Measurements from ENCODE around the gene SRGAP3.

The SRGAP3 gene

DNA sequence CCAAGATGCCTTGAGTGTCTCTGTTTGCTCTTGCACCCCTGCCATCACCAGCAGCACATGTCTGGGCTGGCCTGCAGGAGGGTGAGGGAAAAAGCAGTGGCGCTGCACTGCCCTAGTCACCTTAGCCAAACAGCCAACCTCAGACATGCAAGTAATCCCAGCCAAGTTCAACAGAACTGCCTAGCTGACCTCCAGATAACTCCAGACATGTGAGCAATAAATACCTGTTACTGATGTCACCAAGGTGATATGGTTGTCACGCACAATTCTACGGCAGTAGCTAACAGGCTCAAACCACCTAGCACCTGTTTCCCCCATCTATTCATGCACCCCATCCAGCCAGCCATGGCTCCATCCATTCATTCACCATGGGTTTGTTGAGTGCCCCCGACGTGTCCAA lies 99.9 kb downstream of the SRGAP3 start:
- H3K9me3 ChIP-seq (ENCODE audit: insufficient read depth, low read length), result no peaks in the 10 kb centered on the region
- no peaks in the 10 kb centered on the region for H4K20me1 ChIP-seq (ENCODE audit: insufficient read depth, low read length)
- H3K27ac ChIP-seq (ENCODE audit: low read length), result no peak overlapping the region

DNA sequence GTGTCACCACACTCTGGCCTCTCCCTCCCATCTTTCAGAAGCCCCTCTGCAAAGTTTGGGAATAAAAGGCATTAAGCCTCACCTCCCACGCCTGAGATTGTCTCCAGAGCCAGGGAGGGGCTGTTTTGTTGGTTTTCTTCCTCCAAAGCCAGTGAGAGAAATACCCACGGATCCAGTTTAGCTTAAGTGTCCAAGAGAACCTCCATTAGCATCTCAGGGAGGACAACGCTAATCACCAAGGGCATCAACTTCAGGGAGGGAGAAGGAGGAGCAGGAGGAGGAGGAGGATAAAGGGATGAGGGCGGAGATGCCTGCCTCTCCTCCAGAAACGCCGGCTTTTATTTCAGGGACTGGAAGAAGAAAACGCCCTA lies 101.6 kb downstream of the SRGAP3 start:
- no peaks in the 10 kb centered on the region for H3K9me3 ChIP-seq (ENCODE audit: insufficient read depth, low read length)
- H3K4me1 ChIP-seq (ENCODE audit: low read length), result peaks cover 15% of the 10 kb centered on the region
- no peaks in the 10 kb centered on the region for H4K20me1 ChIP-seq (ENCODE audit: insufficient read depth, low read length)
- no peak overlapping the region for H3K27ac ChIP-seq (ENCODE audit: low read length)
- H3K27me3 ChIP-seq (ENCODE audit: low read depth, low read length), result no peaks in the 10 kb centered on the region; the same call in 1 of the 2 replicates
- no peak overlapping the region for H3K4me3 ChIP-seq (ENCODE audit: low read length)
- H3K36me3 ChIP-seq (replicated peaks; ENCODE audit: low read depth, low read length), result no peaks in the 10 kb centered on the region
- no peak overlapping the region for H3K9ac ChIP-seq (ENCODE audit: low read length)
- H2AFZ ChIP-seq (ENCODE audit: low read depth, low read length), result no peak overlapping the region
- H3K4me2 ChIP-seq (ENCODE audit: low read length), result no peak overlapping the region
- TF ChIP-seq CTCF (IDR thresholded peaks at IDR 0.05; ENCODE audit: low read depth, low read length), result no peak
- TF ChIP-seq EZH2phosphoT487 (IDR thresholded peaks at IDR 0.05; ENCODE audit: low read depth), result no peak
- H3K79me2 ChIP-seq (ENCODE audit: low read length), result no peaks in the 10 kb centered on the region

More for the DNA sequence above, 99.9 kb downstream of the SRGAP3 start:
- Histone ChIP-seq H3K4me2 (ENCODE audit: low read length) (no peak overlapping the region), H3K79me2 (ENCODE audit: low read length) (no peaks in the 10 kb centered on the region), H3K4me1 (ENCODE audit: low read length) (peaks cover 15% of the 10 kb centered on the region), H3K36me3 (replicated peaks; ENCODE audit: low read depth, low read length) (no peaks in the 10 kb centered on the region), H3K27me3 (ENCODE audit: low read depth, low read length) (no peaks in the 10 kb centered on the region; the same call in 1 of the 2 replicates), H3K4me3 (ENCODE audit: low read length) (no peak overlapping the region), H2AFZ (ENCODE audit: low read depth, low read length) (no peak overlapping the region), H3K9ac (ENCODE audit: low read length) (no peak overlapping the region)
- no peak for TF ChIP-seq CTCF (IDR thresholded peaks at IDR 0.05; ENCODE audit: low read depth, low read length)
- no peak for TF ChIP-seq EZH2phosphoT487 (IDR thresholded peaks at IDR 0.05; ENCODE audit: low read depth)

GRCh38 chr3:9147215-9147895 lies 102.1 kb downstream of the SRGAP3 start:
- peaks cover 15% of the 10 kb centered on the region for H3K4me1 ChIP-seq (ENCODE audit: low read length)
- no peaks in the 10 kb centered on the region; the same call in 1 of the 2 replicates for H3K27me3 ChIP-seq (ENCODE audit: low read depth, low read length)
- H3K79me2 ChIP-seq (ENCODE audit: low read length), result no peaks in the 10 kb centered on the region
- H2AFZ ChIP-seq (ENCODE audit: low read depth, low read length), result no peak overlapping the region
- TF ChIP-seq EZH2phosphoT487 (IDR thresholded peaks at IDR 0.05; ENCODE audit: low read depth) (no peak), CTCF (IDR thresholded peaks at IDR 0.05; ENCODE audit: low read depth, low read length) (no peak)
- no peak overlapping the region for H3K9ac ChIP-seq (ENCODE audit: low read length)
- no peaks in the 10 kb centered on the region for H3K9me3 ChIP-seq (ENCODE audit: insufficient read depth, low read length)
- H3K4me3 ChIP-seq (ENCODE audit: low read length), result no peak overlapping the region
- peak overlapping the region; percentile 29 for H3K4me2 ChIP-seq (ENCODE audit: low read length)
- H4K20me1 ChIP-seq (ENCODE audit: insufficient read depth, low read length), result no peaks in the 10 kb centered on the region
- no peak overlapping the region for H3K27ac ChIP-seq (ENCODE audit: low read length)
- H3K36me3 ChIP-seq (replicated peaks; ENCODE audit: low read depth, low read length), result no peaks in the 10 kb centered on the region

- peak overlapping the region; percentile 29 for H3K4me2 ChIP-seq (ENCODE audit: low read length)
- H3K9ac ChIP-seq (ENCODE audit: low read length), result no peak overlapping the region
- TF ChIP-seq CTCF (IDR thresholded peaks at IDR 0.05; ENCODE audit: low read depth, low read length) (no peak), EZH2phosphoT487 (IDR thresholded peaks at IDR 0.05; ENCODE audit: low read depth) (no peak)
- no peaks in the 10 kb centered on the region; the same call in 1 of the 2 replicates for H3K27me3 ChIP-seq (ENCODE audit: low read depth, low read length)
- H3K4me3 ChIP-seq (ENCODE audit: low read length), result no peak overlapping the region
- H3K9me3 ChIP-seq (ENCODE audit: insufficient read depth, low read length), result no peaks in the 10 kb centered on the region
- no peaks in the 10 kb centered on the region for H3K79me2 ChIP-seq (ENCODE audit: low read length)
- no peaks in the 10 kb centered on the region for H3K36me3 ChIP-seq (replicated peaks; ENCODE audit: low read depth, low read length)
- H3K27ac ChIP-seq (ENCODE audit: low read length), result no peak overlapping the region
- no peak overlapping the region for H2AFZ ChIP-seq (ENCODE audit: low read depth, low read length)
- H3K4me1 ChIP-seq (ENCODE audit: low read length), result peaks cover 15% of the 10 kb centered on the region
- H4K20me1 ChIP-seq (ENCODE audit: insufficient read depth, low read length), result no peaks in the 10 kb centered on the region
These were observed 102.9 kb downstream of the SRGAP3 start for GRCh38 chr3:9146367-9147071.

All from OCI-LY3 (cell line).